ENCODE measurements around the gene DNAJC21.
"Not testable (repeated sequence)": the region's sequence is repeated elsewhere in the genome, so short reads cannot be mapped to it uniquely, and the experiment has no call there.

DNA sequence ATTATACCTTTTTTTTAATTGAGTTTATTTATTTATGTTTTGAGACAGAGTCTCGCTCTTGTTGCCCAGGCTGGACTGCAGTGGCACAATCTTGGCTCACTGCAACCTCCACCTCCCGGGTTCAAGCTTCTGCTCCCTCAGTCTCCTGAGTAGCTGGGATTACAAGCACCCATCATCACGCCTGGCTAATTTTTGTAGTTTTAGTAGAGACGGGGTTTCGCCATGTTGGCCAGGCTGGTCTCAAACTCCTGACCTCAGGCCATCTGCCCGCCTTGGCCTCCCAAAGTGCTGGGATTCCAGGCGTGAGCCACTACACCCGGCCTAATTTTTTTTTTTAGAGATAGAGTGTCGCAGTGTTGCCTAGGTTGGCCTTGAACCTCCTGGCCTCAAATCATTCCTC, 6.1 kb upstream of the DNAJC21 start:
- TF ChIP-seq, protein P1, sequence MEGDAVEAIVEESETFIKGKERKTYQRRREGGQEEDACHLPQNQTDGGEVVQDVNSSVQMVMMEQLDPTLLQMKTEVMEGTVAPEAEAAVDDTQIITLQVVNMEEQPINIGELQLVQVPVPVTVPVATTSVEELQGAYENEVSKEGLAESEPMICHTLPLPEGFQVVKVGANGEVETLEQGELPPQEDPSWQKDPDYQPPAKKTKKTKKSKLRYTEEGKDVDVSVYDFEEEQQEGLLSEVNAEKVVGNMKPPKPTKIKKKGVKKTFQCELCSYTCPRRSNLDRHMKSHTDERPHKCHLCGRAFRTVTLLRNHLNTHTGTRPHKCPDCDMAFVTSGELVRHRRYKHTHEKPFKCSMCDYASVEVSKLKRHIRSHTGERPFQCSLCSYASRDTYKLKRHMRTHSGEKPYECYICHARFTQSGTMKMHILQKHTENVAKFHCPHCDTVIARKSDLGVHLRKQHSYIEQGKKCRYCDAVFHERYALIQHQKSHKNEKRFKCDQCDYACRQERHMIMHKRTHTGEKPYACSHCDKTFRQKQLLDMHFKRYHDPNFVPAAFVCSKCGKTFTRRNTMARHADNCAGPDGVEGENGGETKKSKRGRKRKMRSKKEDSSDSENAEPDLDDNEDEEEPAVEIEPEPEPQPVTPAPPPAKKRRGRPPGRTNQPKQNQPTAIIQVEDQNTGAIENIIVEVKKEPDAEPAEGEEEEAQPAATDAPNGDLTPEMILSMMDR (IDR thresholded peaks at IDR 0.05): not testable (repeated sequence)
- TF ChIP-seq POLR2A (IDR thresholded peaks at IDR 0.05): not testable (repeated sequence)

All from testis (tissue), 2 donors.